SKM-1 (cell line): ENCODE results near the gene TLR6.

Experiments used
- DNase-seq: peaks from one replicate; lab custom pipeline; 2025; ENCODE audit not compliant: unreplicated experiment; lab: John Stamatoyannopoulos, UW

TLR6 gene, protein sequence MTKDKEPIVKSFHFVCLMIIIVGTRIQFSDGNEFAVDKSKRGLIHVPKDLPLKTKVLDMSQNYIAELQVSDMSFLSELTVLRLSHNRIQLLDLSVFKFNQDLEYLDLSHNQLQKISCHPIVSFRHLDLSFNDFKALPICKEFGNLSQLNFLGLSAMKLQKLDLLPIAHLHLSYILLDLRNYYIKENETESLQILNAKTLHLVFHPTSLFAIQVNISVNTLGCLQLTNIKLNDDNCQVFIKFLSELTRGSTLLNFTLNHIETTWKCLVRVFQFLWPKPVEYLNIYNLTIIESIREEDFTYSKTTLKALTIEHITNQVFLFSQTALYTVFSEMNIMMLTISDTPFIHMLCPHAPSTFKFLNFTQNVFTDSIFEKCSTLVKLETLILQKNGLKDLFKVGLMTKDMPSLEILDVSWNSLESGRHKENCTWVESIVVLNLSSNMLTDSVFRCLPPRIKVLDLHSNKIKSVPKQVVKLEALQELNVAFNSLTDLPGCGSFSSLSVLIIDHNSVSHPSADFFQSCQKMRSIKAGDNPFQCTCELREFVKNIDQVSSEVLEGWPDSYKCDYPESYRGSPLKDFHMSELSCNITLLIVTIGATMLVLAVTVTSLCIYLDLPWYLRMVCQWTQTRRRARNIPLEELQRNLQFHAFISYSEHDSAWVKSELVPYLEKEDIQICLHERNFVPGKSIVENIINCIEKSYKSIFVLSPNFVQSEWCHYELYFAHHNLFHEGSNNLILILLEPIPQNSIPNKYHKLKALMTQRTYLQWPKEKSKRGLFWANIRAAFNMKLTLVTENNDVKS

DNA sequence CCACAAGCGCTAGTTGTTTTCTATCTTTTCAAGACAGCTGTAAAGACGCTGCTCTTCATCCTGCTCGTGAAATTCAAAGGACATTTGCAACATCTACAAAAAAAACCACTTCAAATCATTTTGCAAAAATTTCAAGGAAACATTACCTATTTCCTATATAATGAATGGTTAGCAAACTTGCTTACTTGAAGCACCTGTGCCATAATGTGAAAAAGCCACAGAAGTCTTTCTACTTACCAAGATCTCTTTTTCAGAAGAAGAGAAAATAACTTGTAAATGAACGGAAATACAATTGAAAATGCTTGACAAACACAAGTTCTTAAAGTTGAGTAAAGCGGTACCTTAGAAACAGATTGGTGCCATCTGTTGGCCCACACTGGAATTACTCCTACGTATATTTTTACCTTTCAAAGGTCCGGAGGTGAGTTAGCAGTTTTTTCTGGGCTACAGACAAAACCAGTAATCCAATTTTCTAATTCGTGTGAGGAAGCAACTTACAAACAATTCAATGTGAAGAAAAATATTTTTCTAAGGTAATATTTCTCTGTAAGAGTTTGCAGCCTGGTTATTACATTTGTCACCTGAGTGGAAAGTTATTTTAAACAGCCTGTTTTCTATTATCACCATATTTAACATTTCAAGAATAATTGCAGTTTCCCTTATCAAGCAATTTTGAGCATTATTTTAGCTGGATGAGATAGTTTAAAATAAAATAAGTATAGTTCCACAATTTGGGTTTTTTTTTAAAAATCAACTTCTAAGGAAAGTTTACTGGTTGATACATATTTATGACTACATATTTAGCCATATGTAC is at the start of gene TLR6:
TLR6 (minus strand) TSS at position 294 of the 814 bp plus-strand sequence. CDS start 27,344 bp downstream, outside the sequence.
- peak; percentile 78 for DNase-seq

DNA sequence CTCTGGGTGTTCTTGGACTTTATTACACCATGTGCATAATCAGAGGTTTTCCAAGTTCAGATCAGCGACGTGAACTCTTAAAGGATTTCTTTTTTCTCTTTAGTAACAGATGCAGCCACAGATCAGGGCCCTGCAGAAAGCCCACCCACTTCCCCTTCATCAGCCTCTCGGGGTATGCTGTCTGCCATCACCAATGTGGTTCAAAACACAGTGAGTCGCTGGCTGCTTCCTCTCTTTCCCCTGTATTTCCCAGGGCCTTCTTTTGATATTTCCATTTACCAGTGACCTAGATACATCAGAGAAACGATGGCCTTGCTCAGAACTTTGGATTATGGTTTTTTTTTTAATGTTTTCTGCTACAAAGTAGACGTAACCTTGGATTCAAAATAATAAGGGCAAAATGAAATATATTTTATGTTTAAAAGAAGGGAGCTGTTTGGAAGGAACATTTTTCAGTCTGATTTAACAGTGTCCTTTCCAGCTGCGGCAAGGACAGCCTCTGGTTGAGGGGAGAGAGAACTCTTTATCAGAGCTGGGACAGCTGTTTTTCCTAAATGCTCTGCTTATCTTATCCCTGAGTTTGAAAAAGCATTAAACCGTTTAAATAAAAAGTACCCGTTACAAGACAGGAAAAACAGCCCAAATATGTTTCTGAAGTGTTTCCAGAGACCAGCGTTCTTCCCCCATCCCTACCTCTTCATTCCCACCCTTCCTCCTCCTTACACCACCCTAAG is 49.2 kb upstream of the TLR6 start:
- DNase-seq, result no peak

DNA sequence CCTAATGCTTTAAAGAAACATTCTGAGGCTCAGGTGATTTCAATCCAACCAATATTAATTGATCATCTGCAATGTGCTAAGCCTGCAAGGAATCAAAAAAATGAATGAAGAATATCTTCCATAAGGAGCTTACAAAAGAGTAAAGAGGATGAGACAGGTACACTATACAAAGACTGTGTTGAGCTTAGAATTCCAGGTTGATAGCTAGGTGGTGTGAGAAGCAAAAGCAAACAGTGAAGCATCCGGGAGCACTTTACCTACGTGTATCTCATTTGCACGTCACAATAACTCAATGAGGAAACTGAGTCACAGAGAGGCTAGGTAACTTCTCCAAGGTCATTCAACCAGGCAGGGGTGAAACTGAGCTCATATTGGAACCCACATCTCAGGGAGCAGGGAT is 48.1 kb upstream of the TLR6 start:
- DNase-seq, result no peak

DNA sequence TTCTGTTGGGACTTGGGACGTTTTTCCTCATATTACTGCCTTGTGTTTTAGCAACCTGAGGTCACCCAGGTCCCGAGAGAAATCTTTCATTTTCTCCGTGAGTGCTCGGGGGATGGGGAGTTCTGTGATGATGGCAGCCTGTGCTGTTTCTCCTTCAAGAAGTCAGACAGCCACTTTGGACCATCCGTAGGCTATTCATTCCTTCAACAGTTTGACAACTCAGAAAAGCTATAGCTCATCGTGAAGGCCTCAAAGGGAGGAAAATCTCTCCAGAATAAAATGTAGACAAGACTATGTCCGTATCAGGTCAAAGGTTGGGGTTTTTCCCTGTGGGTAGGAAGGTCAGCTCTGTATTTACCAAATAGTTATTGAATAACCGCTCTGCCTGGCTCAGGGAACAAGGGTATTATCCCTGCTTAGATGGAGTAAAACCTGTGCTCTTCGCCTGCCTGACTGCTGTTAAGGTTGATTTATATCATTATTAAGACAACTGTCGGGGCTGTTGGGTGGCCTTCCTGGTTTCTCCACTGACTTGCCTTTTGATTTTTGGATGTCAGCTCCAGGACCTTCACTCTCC is 47.6 kb upstream of the TLR6 start:
- no peak for DNase-seq

DNA sequence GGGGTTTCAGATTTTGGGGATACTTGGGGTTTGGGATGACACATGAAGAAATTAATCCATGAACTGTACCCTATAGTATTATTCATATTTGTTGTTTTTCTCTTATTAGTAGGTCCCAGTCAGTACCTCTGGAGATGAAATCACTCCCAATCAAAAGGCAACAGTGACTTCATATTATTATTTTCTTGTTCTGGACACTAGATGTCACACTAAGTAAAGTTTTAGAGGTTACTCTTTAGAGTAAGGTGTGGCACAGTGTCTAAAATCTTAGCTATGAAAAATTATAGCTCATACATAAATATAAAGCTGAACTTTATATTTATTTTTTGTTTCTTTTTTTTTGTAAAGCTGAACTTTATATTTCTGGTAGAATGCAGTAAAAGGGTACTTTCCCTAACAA is 46.1 kb upstream of the TLR6 start:
- no peak for DNase-seq

DNA sequence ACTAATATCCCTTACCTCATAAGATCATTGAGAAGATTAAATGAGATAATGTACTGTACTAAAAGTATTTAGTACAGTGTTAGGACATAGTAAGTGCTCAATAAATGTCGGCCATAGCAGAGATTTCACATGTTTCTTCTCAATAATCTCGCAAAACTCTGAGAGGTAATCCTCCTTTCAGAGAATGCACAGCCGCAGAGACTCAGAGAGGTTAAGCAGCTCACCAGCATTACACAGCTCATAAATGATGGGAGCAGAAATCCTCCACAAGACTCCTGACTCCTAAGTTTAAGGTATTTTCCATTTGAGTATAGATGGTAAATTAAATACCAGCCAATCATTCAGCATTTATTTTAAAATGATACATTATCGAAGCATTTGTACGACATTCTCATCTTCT is 45.6 kb upstream of the TLR6 start:
- no peak for DNase-seq

DNA sequence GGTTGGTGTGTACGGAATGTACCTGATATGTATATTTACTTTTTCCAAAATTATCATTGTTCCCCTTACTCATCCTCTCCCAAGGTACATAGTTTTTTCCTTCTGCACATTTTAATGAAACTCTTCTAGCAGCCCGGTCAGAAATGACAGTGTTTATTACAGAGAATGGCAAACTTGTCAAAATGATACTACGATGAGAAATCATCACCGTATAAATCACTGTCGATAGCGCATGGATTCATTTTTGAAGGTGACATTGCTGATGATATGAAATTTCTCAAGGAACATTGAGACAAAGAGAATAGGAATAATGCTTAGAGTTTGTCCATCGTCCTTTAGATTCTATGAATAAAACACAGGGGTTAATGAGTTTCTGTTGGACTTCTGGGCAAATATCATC is 41.6 kb upstream of the TLR6 start:
- no peak for DNase-seq

DNA sequence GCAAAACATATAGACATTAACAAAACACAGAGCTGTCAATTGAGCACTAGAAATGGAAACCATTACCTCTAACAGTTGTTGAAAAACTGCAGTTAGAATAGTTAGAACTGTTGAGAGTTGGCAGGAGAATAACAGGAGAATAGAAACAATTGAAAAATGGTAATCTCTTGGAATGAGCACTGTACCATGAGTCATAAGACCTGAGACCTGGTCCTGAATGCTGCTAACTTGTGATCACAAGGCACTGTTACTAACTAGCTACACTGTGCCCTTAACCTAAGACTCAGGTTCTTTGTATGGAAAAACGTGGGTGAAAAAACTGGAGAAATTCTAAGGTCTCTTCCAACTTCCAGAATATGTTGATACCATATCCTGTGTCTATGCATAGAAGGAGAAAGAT is 40.3 kb upstream of the TLR6 start:
- no peak for DNase-seq

DNA sequence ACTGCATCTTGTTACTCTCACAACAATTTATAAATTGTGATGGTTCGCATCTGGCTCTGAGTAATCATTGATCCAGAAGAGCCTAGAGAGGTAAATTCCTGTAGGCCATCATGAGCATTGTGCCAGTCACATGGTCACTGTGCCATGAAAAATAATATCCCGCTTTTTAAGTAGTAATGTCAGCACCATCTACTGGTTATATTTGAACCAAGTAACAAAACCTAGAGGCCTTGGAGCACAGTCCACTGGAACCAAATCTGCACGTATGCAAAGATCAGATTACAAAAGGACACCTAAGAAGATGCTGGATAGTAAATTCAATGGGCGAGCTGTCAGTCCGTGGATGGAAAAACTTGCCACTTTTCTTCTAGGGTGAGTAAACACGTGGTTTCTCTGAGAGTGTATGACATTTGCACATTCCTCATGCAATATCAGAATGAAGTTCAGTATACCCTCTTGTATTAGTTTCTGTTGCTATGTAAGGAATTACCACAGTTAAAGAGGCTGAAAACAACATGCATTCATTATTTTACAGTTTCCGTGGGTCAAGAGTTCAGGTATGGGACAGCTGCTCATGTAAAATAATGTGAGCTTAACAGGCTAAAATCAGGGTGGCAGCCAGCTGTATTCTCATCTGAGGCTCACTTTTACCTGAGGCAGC is 37.8 kb upstream of the TLR6 start:
- no peak for DNase-seq

DNA sequence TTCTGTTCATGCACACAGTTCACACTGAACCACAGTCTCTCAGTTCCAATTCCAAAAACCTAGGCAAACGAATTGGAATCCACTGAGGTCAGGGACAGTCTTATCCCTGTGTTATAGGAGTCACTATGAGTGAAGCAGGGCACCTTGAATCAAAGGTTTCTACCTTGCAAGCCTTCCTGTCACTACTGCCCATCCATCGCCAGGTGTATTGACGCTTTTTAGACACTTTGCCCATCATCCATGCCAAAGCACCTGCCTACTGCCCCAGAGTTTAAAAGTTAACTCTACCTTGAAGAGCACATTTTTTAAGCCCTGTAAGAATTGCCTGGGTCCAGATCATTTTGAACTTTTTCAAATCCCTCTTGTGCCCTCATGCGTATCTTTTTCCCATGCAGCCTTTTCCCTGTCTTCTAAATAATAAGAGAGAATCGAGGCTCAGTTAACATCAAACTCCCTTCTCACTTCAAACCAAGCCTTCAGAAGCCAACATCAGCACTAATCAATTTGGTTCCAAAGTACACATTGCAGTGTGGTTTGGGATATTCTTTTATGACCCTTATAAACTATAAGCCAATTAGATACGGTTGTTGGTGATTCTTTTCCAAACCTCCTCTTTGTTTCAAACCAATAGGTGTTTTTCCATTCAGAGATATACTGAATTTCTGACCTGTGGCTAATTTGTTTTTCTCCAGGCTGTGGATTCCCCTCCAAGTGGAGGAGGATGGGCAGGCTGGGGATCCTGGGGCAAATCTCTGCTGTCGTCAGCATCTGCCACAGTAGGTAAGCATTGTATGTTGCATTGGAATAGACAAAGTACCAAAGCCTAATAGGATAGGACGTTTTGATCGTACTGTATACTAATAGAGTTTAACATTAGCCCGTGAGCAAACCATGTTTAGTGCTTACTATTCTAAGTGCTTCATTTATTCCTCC is 34.7 kb upstream of the TLR6 start:
- no peak for DNase-seq

DNA sequence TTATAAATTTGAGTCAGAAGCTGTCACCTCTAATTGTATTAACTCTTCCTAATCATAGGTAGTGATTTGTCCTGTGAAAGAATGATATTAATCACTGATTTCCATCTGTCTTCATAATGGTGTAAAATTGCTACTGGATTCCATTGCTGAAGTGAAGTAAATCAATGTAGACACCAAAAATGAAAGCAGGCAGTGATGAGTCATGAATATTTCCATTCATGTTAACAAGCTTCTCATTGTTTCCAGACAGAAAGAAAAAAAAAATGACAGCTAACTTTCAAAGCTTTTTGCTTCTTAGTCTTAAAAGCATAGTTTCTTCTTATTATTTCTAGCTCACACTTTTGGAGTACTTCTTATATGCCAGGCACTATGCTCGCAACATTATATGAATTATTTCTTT is 32.5 kb upstream of the TLR6 start:
- no peak for DNase-seq

DNA sequence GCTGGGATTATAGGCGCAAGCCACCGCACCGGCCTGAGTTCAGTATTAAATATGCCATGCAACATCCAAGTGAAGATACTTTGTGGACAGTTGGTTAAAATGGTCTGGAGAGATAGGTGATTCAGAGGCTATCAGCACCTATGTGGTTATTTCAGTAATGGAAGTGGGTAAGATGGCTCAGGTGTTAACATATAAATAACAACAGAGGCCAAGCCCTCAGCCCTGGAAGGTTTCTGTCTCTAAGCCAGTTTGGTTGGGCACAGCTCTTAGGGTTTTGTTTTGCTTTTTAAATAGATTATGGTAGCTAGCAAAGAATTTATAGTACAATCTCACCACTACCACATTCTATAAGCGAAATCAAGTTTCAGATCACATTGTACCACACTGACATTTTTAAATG is 27.6 kb upstream of the TLR6 start:
- no peak for DNase-seq

DNA sequence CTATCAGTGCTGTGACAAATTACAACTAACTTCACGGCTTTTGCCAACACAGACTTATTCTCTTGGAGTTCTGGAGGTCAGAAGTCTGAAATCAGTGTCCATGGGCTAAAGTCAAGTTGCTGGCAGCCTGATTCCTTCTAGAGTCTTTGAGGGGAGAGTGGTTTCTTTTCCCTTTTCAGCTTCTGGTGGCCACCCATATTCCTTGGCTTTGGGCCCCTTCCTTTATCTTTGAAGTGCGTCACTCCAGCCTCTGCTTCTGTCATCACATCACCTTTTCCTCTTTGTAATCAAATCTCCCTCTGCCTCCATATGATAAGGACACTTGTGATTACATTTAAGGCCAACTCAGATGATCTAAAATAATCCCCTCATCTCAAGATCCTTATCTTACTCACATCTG is 20.0 kb upstream of the TLR6 start:
- DNase-seq, result no peak

DNA sequence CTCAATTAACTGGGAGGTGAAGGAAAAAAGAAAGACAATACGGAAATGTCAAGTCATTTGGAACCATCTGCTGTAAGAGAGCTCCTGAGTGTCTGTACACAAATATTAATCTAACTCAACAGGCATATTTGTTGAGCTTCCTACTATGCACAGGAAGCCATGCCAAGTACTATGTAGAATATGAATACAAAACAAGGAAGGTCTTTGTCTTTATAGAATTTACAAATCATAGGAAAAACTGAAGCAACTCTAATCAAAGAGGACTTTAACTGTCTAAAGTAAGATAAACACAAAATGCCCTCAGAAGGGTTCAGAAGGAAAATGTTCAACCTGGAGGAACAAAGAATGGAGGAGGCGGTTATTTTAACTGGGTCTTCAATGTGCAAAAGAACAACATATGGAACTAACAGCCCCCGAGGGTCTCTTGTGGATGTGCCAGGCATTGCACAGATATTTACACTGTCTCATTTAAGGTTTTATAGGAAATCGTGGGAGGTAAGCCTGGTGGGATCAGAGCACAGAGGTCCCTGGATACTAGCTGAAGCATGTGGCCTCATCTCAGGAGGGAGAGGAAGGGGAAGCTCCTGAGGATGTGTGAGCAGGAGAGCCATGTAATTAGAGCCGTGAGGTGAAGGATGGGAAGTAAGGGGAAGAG is 16.8 kb upstream of the TLR6 start:
- no peak for DNase-seq

DNA sequence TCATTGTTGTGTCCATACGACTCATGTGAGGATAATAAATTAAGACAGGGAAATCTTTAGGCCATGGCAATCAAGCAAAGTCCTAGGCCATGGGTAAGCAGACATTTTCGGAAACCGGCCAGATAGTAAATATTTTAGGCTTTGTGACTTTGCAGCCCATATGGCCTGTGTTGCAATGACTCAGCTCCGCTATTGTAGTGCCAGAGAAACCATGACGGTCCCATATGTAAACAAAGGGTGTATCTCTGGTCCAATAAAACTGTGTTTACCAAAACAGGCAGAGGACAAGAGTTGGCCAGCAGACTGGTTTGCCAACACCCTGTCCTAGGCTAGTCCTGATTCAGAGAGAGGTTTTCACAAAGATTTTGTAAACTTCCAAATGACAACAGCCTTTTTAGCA is 16.0 kb upstream of the TLR6 start:
- no peak for DNase-seq

DNA sequence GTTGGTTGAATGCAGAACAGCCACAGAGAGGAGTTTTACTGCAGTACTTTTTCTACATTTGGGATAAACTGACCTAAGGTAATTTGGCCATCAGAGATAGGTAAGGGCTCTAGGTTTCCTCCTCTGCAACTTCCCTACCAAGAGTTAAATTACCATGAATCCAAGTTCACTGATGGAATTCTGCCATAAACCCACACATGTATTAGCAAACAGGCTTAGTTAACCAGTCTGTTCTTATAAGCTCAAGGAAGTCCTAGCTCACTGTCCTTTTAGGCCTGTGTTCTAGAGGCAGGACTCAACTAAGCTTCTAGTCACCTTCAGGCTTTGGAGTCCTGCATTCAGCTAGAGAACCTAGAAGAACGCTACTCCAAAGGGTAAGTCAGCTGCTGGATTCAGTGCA is 15.0 kb upstream of the TLR6 start:
- DNase-seq, result no peak

DNA sequence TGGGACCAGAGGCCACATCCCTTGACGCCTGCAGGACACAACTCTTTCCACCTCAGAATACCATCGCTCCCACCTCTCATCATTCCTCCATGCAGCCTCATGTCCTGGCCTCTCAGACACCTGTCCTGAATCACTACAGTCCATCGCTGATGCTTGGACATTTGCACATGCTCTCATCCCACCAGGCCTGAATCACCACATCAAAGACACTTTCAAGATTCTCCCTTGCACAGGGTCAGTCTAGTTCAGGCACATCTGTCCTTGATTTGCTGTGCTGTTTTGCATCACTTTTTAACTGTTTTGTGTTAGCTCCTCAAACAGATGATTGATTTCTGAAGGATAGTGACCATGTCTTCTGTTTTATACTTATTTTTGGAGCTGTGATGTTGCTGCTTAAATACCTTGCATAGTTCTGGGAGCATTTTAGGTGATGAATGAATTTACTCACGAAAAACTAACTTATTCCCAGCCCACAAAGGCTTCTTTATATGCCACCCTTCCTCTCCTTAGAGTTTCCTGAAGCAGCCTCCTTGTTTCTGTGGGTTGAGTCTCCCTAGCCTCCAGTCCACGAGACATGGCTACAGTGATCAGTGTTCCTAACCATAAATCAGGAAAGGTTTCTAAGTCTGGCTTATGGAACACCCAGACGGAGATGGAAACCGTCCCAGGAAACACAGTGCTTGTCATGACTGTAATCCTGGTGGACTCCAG is 13.6 kb upstream of the TLR6 start:
- no peak for DNase-seq

DNA sequence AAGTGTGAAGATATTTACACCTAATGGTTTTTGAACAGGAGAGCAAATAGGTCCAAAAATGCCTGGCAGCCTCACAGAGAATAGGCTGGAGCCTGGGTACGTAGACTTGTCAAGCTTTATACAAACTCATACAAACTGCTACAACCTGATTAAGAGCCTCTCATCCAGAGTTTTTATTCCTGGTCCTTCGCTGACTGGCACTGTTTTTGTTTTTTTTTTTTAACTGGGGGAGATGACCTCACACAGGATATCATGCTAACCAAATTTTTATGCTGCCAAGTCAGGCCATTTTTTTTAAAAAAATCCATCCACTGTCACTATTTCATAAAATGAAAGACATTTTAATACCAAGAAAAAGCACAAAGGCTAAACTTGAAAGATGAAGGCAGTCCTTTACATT is 12.9 kb upstream of the TLR6 start:
- DNase-seq, result no peak
